Bronchial epithelial cell (primary cell): ENCODE data around the gene KLHDC4. TPM values are rescaled to one million over a fixed set of nuclear protein-coding genes. Genes with fewer than 3 reads are reported as not detected.

Experiments used
- DNase-seq: peaks from one replicate; pipeline ENCODE4 v3.0.0-alpha.2; 2010; ENCODE audit warnings: low read depth
- FAIRE-seq: peaks from 2 replicates; lab custom pipeline; 2011; peaks lifted over from hg19 to GRCh38; lab: Jason Lieb, UNC
- H3K27me3 ChIP-seq: 2 replicates; pipeline ENCODE4 v1.5.1; 2011; ENCODE audit warnings: low read length; ENCODE audit not compliant: control insufficient read depth, insufficient read depth
- H3K36me3 ChIP-seq: 2 replicates; pipeline ENCODE4 v1.5.1; 2011; ENCODE audit warnings: low read length; ENCODE audit not compliant: control insufficient read depth, insufficient read depth
- H3K4me3 ChIP-seq: 2 replicates; pipeline ENCODE4 v1.5.1; 2011; ENCODE audit warnings: mild to moderate bottlenecking, low read depth, low read length, control low read depth
- CTCF ChIP-seq: IDR thresholded peaks from 2 replicates; pipeline ENCODE4 v1.5.1; 2011; ENCODE audit warnings: mild to moderate bottlenecking, moderate library complexity, low read length, control low read depth, inconsistent platforms; ENCODE audit not compliant: insufficient read depth, severe bottlenecking
- total RNA-seq: library from RNA; depleted of rRNA; stranded (reverse); fragments of >200 nt; gene quantifications from 2 replicates; pipeline ENCODE4 v1.2.1, GENCODE V29; 2014

Gene KLHDC4
- total RNA-seq, 1 donor from 2014 or later: 30.8 TPM

GRCh38 chr16:87671715-87672270, 94.0 kb downstream of the KLHDC4 start:
- DNase-seq: no peak
- FAIRE-seq: no peak
- no peaks in the 10 kb centered on the region for H3K27me3 ChIP-seq

GRCh38 chr16:87671221-87671620, 94.6 kb downstream of the KLHDC4 start:
- Histone ChIP-seq H3K27me3 (no peaks in the 10 kb centered on the region), H3K36me3 (no peaks in the 10 kb centered on the region), H3K4me3 (no peak overlapping the region)
- FAIRE-seq: no peak
- no peak for TF ChIP-seq CTCF
- no peak for DNase-seq

More at GRCh38 chr16:87671715-87672270, 94.0 kb downstream of the KLHDC4 start:
- no peak overlapping the region for H3K4me3 ChIP-seq
- H3K36me3 ChIP-seq: no peaks in the 10 kb centered on the region
- TF ChIP-seq CTCF: no peak

GRCh38 chr16:87669672-87670071, 96.1 kb downstream of the KLHDC4 start:
- Histone ChIP-seq H3K36me3 (no peaks in the 10 kb centered on the region), H3K4me3 (no peak overlapping the region), H3K27me3 (no peaks in the 10 kb centered on the region)
- TF ChIP-seq CTCF: no peak
- no peak for FAIRE-seq
- DNase-seq: no peak

GRCh38 chr16:87667946-87668345, 97.8 kb downstream of the KLHDC4 start:
- no peaks in the 10 kb centered on the region for H3K27me3 ChIP-seq
- no peak for TF ChIP-seq CTCF

GRCh38 chr16:87667443-87667842, 98.3 kb downstream of the KLHDC4 start:
- Histone ChIP-seq H3K27me3 (no peaks in the 10 kb centered on the region), H3K4me3 (no peak overlapping the region), H3K36me3 (no peaks in the 10 kb centered on the region)
- FAIRE-seq (no peak), DNase-seq (no peak)
- no peak for TF ChIP-seq CTCF

More at GRCh38 chr16:87667946-87668345, 97.8 kb downstream of the KLHDC4 start:
- FAIRE-seq: no peak
- H3K36me3 ChIP-seq: no peaks in the 10 kb centered on the region
- DNase-seq: no peak
- H3K4me3 ChIP-seq: no peak overlapping the region

GRCh38 chr16:87666919-87667318, 98.9 kb downstream of the KLHDC4 start:
- Histone ChIP-seq H3K27me3 (no peaks in the 10 kb centered on the region), H3K36me3 (no peaks in the 10 kb centered on the region), H3K4me3 (no peak overlapping the region)
- no peak for DNase-seq
- FAIRE-seq: no peak
- no peak for TF ChIP-seq CTCF
